IPS-20b (cell line): ENCODE data around the gene TCF12.
A peak's percentile ranks its signal among the peaks of the same experiment; 100 is the strongest.
"Not testable (repeated sequence)": the region's sequence is repeated elsewhere in the genome, so short reads cannot be mapped to it uniquely, and the experiment has no call there.

Experiments
- H3K27ac ChIP-seq: one replicate; pipeline ENCODE4 v1.5.1; 2013; ENCODE audit warnings: low read length
- H3K27me3 ChIP-seq: 2 replicates; pipeline ENCODE4 v1.6.1; 2013; ENCODE audit warnings: mild to moderate bottlenecking, low read length, inconsistent platforms; ENCODE audit not compliant: insufficient read depth
- H3K36me3 ChIP-seq: 2 replicates; pipeline ENCODE4 v1.6.1; 2013; ENCODE audit warnings: low read depth, mild to moderate bottlenecking, inconsistent platforms, low read length, moderate library complexity; ENCODE audit not compliant: insufficient read depth
- H3K4me1 ChIP-seq: 2 replicates; pipeline ENCODE4 v1.6.1; 2013; ENCODE audit warnings: mild to moderate bottlenecking, control low read depth, inconsistent platforms, low read length, moderate library complexity; ENCODE audit not compliant: insufficient read depth
- H3K4me3 ChIP-seq: 2 replicates; pipeline ENCODE4 v1.5.1; 2013; ENCODE audit warnings: mild to moderate bottlenecking, low read length, inconsistent platforms
- H3K9ac ChIP-seq: 2 replicates; pipeline ENCODE4 v1.6.1; 2013; ENCODE audit warnings: low read depth, mild to moderate bottlenecking, inconsistent platforms, low read length, moderate library complexity
- H3K9me3 ChIP-seq: 2 replicates; pipeline ENCODE4 v1.6.1; 2013; ENCODE audit warnings: mild to moderate bottlenecking, low read depth, low read length, inconsistent platforms; ENCODE audit not compliant: insufficient read depth

Gene TCF12

DNA sequence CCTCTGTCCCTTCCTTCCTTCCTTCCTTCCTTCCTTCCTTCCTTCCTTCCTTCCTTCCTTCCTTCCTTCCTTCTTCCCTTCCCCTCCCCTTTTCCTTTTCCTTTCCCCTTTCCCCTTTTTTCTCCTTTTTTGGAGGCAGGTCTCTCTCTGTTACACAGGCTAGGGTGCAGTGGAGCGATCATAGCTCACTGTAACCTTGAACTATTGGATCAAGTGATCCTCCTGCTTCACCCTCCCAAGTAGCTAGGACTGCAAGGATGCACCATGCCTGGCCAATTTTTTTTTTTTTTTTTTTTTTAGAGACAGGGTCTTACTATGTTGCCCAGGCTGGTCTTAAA lies 232.4 kb downstream of the TCF12 start:
- not testable (repeated sequence) for H3K27me3 ChIP-seq, H3K4me3 ChIP-seq, H3K4me1 ChIP-seq, H3K27ac ChIP-seq, H3K9ac ChIP-seq
- H3K36me3 ChIP-seq: peaks cover 15% of the 10 kb centered on the region; the same call in 1 of the 2 replicates
- H3K9me3 ChIP-seq: peaks cover 14% of the 10 kb centered on the region

DNA sequence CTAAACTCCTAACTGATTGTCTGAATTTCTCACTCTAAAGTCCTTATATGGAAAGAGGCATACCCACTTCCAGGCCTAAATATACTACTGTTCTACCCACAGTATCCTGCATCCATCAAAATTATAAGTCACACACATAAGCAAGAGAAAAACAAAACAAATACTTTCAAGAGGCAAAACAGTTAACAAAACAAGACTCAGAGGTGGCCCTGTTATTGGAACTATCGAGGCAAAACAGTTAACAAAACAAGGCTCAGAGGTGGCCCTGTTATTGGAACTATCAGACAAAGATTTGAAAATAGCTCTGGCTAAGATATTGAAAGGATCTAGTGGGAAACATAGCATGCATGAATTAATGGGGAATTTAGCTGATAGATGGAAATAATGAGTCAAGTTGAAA lies 233.7 kb downstream of the TCF12 start:
- Histone ChIP-seq H3K27ac (no peak overlapping the region), H3K9ac (no peak overlapping the region), H3K4me1 (peaks cover 4% of the 10 kb centered on the region; the same call in 1 of the 2 replicates), H3K36me3 (peaks cover 15% of the 10 kb centered on the region; the same call in 1 of the 2 replicates), H3K27me3 (no peaks in the 10 kb centered on the region), H3K4me3 (no peak overlapping the region), H3K9me3 (peaks cover 14% of the 10 kb centered on the region)

DNA sequence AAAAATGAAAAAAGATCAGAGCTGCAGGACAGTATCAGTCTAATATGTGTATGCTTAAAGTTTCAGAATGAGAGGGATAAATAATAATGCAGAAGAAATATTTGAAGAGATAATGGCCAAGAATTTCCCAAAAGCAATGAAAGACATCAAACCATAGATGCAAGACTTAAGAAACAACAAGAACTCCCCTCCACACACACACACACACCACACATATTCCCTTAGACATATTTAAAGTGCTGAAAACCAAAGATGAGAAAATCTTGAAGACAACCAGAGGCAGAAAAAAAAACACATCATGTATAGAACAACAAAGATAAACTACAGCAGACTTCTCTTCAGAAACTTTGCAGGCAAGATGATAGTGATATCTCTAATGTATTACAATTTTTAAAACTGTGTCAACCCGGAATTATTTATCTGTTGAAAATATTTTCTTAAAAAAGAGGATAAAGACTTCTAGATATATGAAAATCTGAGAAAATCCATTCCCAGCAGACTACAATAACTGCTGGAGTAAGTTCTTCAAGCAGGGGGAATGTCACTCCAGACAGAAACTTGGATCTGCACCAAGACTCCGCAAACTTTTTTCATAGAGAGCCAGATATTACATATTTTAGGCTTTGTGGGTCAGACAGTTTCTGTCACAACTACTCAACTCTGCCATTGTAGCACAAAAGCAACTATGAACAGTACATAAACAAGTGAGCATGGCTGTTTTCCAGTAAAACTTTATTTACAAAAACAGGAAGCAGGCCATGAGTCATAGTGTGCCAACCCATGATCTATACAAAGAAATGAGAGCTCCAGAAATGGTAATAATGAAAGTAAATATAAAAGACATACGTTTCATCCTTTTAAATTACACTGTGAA lies 234.5 kb downstream of the TCF12 start:
- no peak overlapping the region for H3K9ac ChIP-seq
- 0 out of 2 replicates have a peak, but pooled peaks cover 4% of the 10 kb centered on the region for H3K4me1 ChIP-seq
- no peak overlapping the region for H3K4me3 ChIP-seq
- H3K27ac ChIP-seq: no peak overlapping the region
- no peaks in the 10 kb centered on the region for H3K27me3 ChIP-seq
- peaks cover 14% of the 10 kb centered on the region for H3K9me3 ChIP-seq
- peaks cover 15% of the 10 kb centered on the region; the same call in 1 of the 2 replicates for H3K36me3 ChIP-seq

DNA sequence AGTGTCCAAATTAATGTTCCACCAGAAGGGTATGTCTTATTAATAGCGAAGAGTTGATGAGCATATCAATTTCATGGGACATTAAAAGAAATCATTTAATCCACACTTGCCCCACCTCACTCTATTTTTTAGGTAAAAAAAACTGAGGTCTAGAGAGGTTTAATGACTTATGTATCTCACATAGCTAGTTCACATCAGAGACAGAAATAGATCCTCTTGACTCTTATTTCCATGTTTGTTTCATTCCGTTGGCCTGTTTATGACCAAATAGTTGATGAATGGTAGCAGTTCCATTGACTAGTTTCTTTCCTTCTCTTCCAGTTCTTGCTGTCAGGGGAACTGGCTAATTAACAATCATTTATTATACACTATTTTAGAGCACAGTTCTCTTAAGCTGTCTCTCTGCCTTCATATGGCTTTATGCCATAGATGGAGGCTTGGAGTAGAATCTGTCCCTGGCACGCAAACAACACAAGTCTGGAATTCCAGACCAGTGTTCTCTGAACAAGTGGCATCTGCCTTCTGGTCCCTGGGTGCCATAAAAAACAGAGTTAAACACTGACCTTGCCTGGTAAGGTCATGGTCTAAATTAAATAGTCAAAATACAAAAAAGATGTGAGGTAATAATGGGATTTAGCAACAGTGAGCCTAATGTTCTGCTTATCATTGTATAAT lies 237.9 kb downstream of the TCF12 start:
- no peaks in the 10 kb centered on the region for H3K27me3 ChIP-seq
- peaks cover 10% of the 10 kb centered on the region for H3K9me3 ChIP-seq
- no peak overlapping the region for H3K27ac ChIP-seq
- peaks cover 15% of the 10 kb centered on the region; the same call in 1 of the 2 replicates for H3K36me3 ChIP-seq
- 0 out of 2 replicates have a peak, but pooled peaks cover 4% of the 10 kb centered on the region for H3K4me1 ChIP-seq
- no peak overlapping the region for H3K4me3 ChIP-seq
- H3K9ac ChIP-seq: no peak overlapping the region

DNA sequence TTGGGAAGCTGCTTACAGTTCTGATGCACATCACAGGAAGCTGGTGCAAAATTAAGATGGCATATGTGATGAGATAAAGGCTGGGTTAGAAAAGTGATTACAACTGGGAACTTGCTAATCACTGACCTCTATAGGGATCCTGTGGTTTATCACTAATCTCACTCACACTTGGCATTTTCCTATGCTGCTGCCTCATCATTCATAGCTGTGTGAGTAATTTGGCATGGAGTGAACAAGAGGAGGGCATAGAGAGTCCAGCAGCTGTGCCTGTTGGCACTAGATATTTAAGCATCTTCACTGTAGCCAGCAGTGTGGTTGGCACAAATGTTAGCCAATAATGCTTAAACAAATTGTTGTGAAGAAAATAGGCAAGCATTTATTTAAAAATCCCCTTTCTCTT lies 240.1 kb downstream of the TCF12 start:
- Histone ChIP-seq H3K4me3 (no peak overlapping the region), H3K9me3 (no peaks in the 10 kb centered on the region), H3K27me3 (no peaks in the 10 kb centered on the region), H3K4me1 (0 out of 2 replicates have a peak, but pooled peaks cover 4% of the 10 kb centered on the region), H3K27ac (no peak overlapping the region), H3K9ac (no peak overlapping the region), H3K36me3 (no peaks in the 10 kb centered on the region)

DNA sequence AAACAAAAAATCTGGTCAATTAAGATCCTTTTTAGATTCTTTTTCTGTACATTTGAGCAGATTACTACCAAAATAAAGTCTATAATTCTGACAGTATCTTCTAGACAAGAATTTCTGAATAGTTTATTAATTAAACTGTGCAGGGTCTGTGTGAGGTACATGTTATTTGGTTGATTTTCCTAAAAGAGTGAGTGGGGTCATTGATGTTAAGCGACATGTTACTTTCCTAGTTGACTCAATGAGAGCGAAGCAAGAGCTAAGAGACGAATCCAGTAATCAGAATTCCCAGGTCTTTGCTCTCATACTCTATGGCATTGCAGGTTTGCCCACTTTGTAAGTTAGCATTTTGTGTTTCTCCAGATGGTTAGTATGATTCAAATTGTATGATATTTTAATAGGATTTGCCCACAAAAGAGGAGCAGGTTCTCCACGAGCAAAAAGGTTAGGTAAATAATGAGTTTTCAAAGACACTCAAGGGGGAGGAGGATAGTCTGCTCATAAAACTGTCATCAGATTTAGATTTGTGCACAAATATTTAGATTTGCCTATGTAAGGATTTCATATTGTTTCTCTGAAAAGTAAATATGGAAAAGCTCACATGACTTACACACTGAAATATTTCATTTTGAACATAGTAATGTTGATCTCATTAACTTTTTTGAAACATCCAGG lies 240.7 kb downstream of the TCF12 start:
- Histone ChIP-seq H3K36me3 (no peaks in the 10 kb centered on the region), H3K9ac (no peak overlapping the region), H3K4me1 (peaks cover 6% of the 10 kb centered on the region; the same call in 1 of the 2 replicates), H3K27ac (no peak overlapping the region), H3K4me3 (no peak overlapping the region), H3K9me3 (no peaks in the 10 kb centered on the region), H3K27me3 (no peaks in the 10 kb centered on the region)

DNA sequence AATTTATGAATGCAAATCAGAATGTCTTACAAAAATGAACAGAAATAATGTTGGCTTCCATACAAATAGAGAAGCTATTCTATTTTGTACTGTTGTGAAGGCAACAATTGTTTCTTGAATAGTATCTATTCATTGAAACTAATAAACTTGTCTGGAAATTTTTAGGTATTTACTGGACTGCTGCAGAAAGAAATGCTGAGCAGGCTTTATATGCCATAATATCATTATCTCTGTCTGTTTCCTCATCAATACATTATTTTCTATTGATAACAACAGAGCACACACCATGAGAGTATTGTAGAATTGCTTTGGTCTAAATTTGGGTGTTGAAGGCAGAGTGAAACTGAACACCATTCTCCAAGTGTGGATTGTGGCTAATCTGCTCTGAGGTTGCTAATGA lies 241.3 kb downstream of the TCF12 start:
- Histone ChIP-seq H3K9ac (no peak overlapping the region), H3K27ac (no peak overlapping the region), H3K9me3 (no peaks in the 10 kb centered on the region), H3K4me3 (no peak overlapping the region), H3K27me3 (no peaks in the 10 kb centered on the region), H3K36me3 (no peaks in the 10 kb centered on the region), H3K4me1 (peaks cover 6% of the 10 kb centered on the region; the same call in 1 of the 2 replicates)

DNA sequence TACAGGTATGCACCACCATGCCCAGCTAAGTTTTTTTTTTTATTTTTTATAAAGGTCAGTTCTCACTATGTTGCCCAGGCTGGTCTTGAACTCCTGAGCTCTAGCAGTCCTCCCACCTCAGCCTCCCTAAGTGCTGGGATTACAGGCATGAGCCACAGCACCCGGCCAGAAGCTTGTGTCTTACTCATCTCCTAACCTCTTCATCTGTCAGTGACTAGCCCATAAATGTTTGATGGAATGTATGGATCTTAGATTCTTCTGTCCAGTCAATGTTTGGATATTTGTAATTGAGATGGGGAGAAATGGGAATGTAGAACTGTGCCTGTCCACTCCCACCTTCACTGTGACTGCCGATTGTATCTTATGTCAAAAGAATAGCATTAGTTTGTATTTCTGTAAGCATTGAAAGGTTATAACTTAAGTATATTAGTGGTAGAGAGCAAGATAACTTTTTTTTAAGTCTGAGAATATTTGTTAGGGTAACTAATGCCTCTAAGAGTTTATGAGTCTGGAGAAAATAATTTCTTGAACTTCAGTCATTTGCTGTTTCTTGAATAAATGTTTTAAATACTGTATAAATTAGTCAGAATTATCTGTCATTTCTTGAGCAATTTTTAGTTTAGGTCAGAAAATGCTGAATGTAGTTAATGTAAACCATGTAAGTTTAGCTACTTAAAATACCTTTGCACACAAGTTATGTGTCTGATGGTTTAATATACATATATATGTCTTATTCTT lies 242.5 kb downstream of the TCF12 start:
- no peaks in the 10 kb centered on the region for H3K36me3 ChIP-seq
- H3K4me3 ChIP-seq: no peak overlapping the region
- H3K9me3 ChIP-seq: no peaks in the 10 kb centered on the region
- H3K27me3 ChIP-seq: no peaks in the 10 kb centered on the region
- no peak overlapping the region for H3K27ac ChIP-seq
- H3K4me1 ChIP-seq: peaks cover 6% of the 10 kb centered on the region; the same call in 1 of the 2 replicates
- no peak overlapping the region for H3K9ac ChIP-seq

DNA sequence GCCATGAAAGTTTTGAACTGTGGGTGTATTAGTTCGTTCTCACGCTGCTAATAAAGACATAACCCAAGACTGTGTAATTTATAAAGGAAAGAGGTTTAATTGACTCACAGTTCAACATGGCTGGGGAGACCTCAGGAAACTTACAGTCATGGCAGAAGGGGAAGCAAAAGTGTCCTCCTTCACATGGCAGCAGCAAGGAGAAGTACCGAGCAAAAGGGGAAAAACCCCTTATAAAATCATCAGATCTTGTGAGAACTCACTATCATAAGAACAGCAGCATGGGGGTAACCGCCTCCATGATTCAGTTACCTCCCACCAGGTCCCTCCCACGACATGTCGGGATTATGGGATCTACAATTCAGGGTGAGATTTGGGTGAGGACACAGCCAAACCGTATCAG lies 245.8 kb downstream of the TCF12 start:
- not testable (repeated sequence) for H3K4me1 ChIP-seq, H3K27me3 ChIP-seq, H3K9me3 ChIP-seq, H3K9ac ChIP-seq, H3K4me3 ChIP-seq
- Histone ChIP-seq H3K36me3 (peaks cover 12% of the 10 kb centered on the region; the same call in 1 of the 2 replicates), H3K27ac (peak overlapping the region; percentile 20)

DNA sequence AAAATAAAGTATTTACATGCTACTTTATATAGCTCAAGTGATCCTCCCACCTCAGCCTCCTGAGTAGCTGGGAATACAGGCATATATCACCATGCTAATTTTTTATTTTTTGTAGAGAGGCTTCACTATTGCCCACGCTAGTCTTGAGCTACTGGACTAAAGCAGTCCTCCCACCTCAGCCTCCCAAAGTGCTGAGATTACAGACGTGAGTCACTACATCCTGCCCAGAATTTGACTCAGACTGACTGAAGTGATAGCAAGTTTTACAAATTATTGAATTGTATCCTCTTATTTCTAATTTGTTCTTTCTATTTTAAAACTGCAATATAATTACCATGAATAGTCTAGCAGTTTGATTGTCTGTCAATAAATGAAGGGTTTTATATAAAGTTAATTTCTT lies 247.5 kb downstream of the TCF12 start:
- Histone ChIP-seq H3K27ac (no peak overlapping the region), H3K27me3 (no peaks in the 10 kb centered on the region), H3K9me3 (no peaks in the 10 kb centered on the region), H3K4me1 (peaks cover 3% of the 10 kb centered on the region; the same call in 1 of the 2 replicates), H3K36me3 (peaks cover 20% of the 10 kb centered on the region; the same call in 1 of the 2 replicates), H3K9ac (no peak overlapping the region), H3K4me3 (no peak overlapping the region)

DNA sequence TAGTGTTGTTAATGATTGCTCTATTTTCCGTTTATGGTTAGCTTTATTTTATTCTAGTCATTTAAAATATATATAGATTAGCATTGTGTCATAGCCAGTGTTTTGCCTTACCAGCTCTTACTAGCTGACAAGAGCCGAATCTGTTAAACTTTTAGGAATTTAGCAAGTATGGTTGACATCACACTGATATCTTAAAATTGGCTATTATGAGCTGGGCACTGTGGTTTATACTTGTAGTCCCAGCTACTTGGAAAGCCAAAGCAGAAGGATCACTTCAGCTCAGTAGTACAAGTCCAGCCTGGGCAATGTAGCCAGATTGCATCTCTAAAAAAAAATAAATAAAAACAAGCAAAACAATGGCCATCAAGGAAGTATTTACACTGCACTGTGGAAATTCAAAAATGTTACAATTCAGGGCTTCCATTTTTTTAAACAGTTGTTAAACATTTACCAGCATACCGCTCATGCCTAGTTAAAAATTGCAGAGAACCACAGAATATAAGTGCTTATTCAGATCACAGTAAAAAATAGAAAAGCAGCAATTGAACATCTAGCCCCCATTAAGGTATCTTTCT lies 249.5 kb downstream of the TCF12 start:
- peaks cover 25% of the 10 kb centered on the region; the same call in 1 of the 2 replicates for H3K36me3 ChIP-seq
- no peak overlapping the region for H3K9ac ChIP-seq
- H3K9me3 ChIP-seq: no peaks in the 10 kb centered on the region
- no peak overlapping the region for H3K27ac ChIP-seq
- no peak overlapping the region for H3K4me3 ChIP-seq
- H3K4me1 ChIP-seq: peaks cover 3% of the 10 kb centered on the region; the same call in 1 of the 2 replicates
- no peaks in the 10 kb centered on the region for H3K27me3 ChIP-seq
